Smooth muscle cell (in vitro differentiated cells): ENCODE results near the gene PARD3. TPM values are rescaled to one million over a fixed set of nuclear protein-coding genes. Genes with fewer than 3 reads are reported as not detected.

Experiments used
- DNase-seq: peaks from one replicate; lab custom pipeline; 2025; ENCODE audit not compliant: unreplicated experiment; lab: John Stamatoyannopoulos, UW
- H2AFZ ChIP-seq: fragments of 200-600 bp; sonication (generic); 2 replicates; pipeline ENCODE4 v1.6.0; 2016; ENCODE audit warnings: antibody characterized with exemption, low read depth, mild to moderate bottlenecking
- H3F3A ChIP-seq: fragments of 200-600 bp; sonication (generic); 2 replicates; pipeline ENCODE4 v1.6.0; 2017; ENCODE audit warnings: antibody characterized with exemption, low read depth
- H3K27ac ChIP-seq: fragments of 200-600 bp; sonication (generic); 2 replicates; pipeline ENCODE4 v1.5.1; 2016; ENCODE audit warnings: low read depth, mild to moderate bottlenecking
- H3K27me3 ChIP-seq: fragments of 200-600 bp; sonication (generic); 2 replicates; pipeline ENCODE4 v1.6.1; 2016; ENCODE audit warnings: low read depth, mild to moderate bottlenecking
- H3K36me3 ChIP-seq: fragments of 200-600 bp; sonication (generic); 2 replicates; pipeline ENCODE4 v1.5.1; 2016; ENCODE audit warnings: low read depth
- H3K4me1 ChIP-seq: fragments of 200-600 bp; sonication (generic); 2 replicates; pipeline ENCODE4 v1.5.1; 2016; ENCODE audit warnings: low read depth
- H3K4me2 ChIP-seq: fragments of 200-600 bp; sonication (generic); 2 replicates; pipeline ENCODE4 v1.6.0; 2016; ENCODE audit warnings: mild to moderate bottlenecking
- H3K4me3 ChIP-seq: fragments of 200-600 bp; sonication (generic); 2 replicates; pipeline ENCODE4 v1.5.1; 2016; ENCODE audit warnings: mild to moderate bottlenecking
- H3K79me2 ChIP-seq: fragments of 200-600 bp; sonication (generic); 2 replicates; pipeline ENCODE4 v1.6.0; 2016; ENCODE audit warnings: low read depth, mild to moderate bottlenecking
- H3K9ac ChIP-seq: fragments of 200-600 bp; sonication (generic); 2 replicates; pipeline ENCODE4 v1.6.0; 2016; ENCODE audit warnings: low read depth
- H3K9me3 ChIP-seq: fragments of 200-600 bp; sonication (generic); replicated peaks from 2 replicates; pipeline ENCODE4 v1.5.1; 2016; ENCODE audit warnings: low read depth
- H4K20me1 ChIP-seq: fragments of 200-600 bp; sonication (generic); 2 replicates; pipeline ENCODE4 v1.6.0; 2016; ENCODE audit warnings: low read depth
- WGBS: methylation state at CpG from one replicate; pipeline ENCODE4 v1.1.7; 2016; ENCODE audit warnings: low lambda C conversion rate; 5-methylcytosine and 5-hydroxymethylcytosine counted together
- polyA plus RNA-seq: library from polyadenylated mRNA; unstranded; fragments of >200 nt; fragmentation: Nextera tagmentation; extraction: Ambion mirVana; gene quantifications from 2 replicates; pipeline ENCODE4 v1.2.1, GENCODE V29; 2016
- total RNA-seq: library from RNA; depleted of rRNA; stranded (reverse); fragments of >200 nt; gene quantifications from 2 replicates; pipeline ENCODE4 v1.2.3, GENCODE V29; 2014
- TF ChIP-seq, protein P1 (sequence below): fragments of 200-600 bp; sonication (generic); IDR thresholded peaks from 2 replicates; pipeline ENCODE4 v1.5.1; 2017; ENCODE audit warnings: borderline replicate concordance, mild to moderate bottlenecking, antibody characterized with exemption; ENCODE audit not compliant: insufficient read depth, poor library complexity, severe bottlenecking

PARD3 gene
- total and polyA plus RNA-seq, 2 experiments from 2014 or later, result 17.5 to 26.0 TPM

DNA sequence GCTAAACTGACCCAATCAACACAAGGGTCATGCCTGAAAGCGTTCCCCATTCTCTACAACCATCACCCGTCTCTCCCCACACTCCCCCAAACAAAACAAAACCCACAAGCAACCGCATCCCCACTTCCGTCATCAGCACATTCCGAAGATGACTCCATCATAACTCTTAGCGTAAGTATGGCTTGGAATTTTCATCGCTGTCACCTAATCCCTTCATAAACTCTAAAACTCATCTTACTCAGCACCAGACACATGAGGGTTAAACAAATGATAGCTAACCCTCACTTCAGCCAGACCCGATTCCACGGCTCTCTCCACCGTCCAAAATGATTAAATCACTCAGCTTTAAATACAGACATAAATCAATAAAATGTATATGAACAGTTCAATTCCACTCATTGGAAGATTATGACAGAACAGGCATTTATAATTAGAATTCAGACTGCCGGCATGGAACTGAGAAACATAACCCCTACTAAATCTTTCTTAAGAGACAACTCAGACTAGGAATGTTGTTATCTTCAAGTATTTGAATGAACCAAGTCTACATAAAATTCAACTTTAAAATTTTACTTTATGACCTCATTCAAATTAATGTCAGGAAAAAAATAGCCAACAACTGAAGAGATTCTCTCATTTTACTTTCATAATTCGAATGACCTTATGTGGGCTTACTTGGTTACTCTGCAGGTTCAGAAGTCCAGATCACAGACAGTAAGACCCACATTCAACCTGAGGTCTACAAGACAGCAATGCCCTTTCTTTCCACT is 215.9 kb downstream of the PARD3 start:
- no peak overlapping the region for H3K4me3 ChIP-seq
- H3K4me2 ChIP-seq, result peak overlapping the region; percentile 34
- H3K9ac ChIP-seq, result no peak overlapping the region
- H3K4me1 ChIP-seq, result no peaks in the 10 kb centered on the region
- H4K20me1 ChIP-seq, result peaks cover 12% of the 10 kb centered on the region
- H3K36me3 ChIP-seq, result no peaks in the 10 kb centered on the region
- H3K27me3 ChIP-seq, result no peaks in the 10 kb centered on the region
- no peak for DNase-seq
- WGBS, result 44% methylated on average over 12 of the region's 12 CpGs
- H3K79me2 ChIP-seq, result peaks cover 28% of the 10 kb centered on the region
- H3F3A ChIP-seq, result no peaks in the 10 kb centered on the region
- H3K27ac ChIP-seq, result peak overlapping the region; percentile 18
- no peak overlapping the region for H2AFZ ChIP-seq
- H3K9me3 ChIP-seq, result no peaks in the 10 kb centered on the region
- TF ChIP-seq, protein P1, sequence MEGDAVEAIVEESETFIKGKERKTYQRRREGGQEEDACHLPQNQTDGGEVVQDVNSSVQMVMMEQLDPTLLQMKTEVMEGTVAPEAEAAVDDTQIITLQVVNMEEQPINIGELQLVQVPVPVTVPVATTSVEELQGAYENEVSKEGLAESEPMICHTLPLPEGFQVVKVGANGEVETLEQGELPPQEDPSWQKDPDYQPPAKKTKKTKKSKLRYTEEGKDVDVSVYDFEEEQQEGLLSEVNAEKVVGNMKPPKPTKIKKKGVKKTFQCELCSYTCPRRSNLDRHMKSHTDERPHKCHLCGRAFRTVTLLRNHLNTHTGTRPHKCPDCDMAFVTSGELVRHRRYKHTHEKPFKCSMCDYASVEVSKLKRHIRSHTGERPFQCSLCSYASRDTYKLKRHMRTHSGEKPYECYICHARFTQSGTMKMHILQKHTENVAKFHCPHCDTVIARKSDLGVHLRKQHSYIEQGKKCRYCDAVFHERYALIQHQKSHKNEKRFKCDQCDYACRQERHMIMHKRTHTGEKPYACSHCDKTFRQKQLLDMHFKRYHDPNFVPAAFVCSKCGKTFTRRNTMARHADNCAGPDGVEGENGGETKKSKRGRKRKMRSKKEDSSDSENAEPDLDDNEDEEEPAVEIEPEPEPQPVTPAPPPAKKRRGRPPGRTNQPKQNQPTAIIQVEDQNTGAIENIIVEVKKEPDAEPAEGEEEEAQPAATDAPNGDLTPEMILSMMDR, result no peak

DNA sequence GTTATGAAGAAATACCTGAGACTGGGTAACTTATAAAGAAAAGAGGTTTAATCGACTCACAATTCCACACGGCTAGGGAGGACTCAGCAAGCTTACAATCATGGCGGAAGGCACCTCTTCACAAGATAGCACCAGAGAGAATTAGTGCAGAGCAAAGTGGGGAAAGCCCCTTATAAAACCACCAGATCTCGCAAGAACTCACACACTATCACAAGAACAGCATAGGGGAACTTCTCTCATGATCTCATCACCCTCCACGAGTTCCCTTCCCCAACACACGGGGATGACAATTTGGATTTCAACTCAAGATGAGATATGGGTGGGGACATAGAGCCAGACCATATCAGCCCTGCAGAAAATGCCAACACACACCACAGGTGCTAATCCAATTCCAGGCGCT is 218.7 kb downstream of the PARD3 start:
- no peaks in the 10 kb centered on the region for H3K27me3 ChIP-seq
- no peaks in the 10 kb centered on the region for H3K9me3 ChIP-seq
- H3K79me2 ChIP-seq, result peaks cover 41% of the 10 kb centered on the region
- WGBS, result 89% methylated on average over 7 of the region's 7 CpGs
- H3K4me2 ChIP-seq, result no peak overlapping the region
- H3K36me3 ChIP-seq, result no peaks in the 10 kb centered on the region
- no peak overlapping the region for H3K4me3 ChIP-seq
- no peak for DNase-seq
- no peaks in the 10 kb centered on the region for H3K4me1 ChIP-seq
- TF ChIP-seq, protein P1, result no peak
- H3F3A ChIP-seq, result no peaks in the 10 kb centered on the region
- no peak overlapping the region for H2AFZ ChIP-seq
- no peak overlapping the region for H3K9ac ChIP-seq
- H4K20me1 ChIP-seq, result no peaks in the 10 kb centered on the region
- no peak overlapping the region for H3K27ac ChIP-seq

DNA sequence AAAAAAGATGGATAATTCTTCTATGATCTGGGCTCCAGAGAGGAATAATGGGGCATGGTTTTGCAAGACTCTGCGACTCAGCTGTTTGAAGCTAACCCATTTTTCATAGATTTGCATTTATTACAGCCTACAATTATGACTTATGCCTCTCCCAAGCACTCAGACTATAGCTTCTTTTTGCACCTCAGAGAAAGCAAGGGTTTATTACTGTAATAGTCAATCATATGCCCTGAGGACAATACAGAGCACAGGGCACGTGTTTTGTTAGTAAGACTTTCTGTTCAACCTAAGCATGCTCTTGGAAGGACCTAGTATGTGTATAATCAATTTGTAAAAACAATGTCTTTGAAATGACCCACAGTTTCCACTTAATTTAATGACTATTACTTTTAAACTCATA is 221.2 kb downstream of the PARD3 start:
- H2AFZ ChIP-seq, result no peak overlapping the region
- WGBS, result 89% methylated on average over 2 of the region's 2 CpGs

More for the DNA sequence above, 221.2 kb downstream of the PARD3 start:
- Histone ChIP-seq H4K20me1 (no peaks in the 10 kb centered on the region), H3F3A (no peaks in the 10 kb centered on the region), H3K27ac (no peak overlapping the region), H3K36me3 (no peaks in the 10 kb centered on the region), H3K9me3 (no peaks in the 10 kb centered on the region), H3K79me2 (peaks cover 41% of the 10 kb centered on the region), H3K4me2 (no peak overlapping the region), H3K27me3 (no peaks in the 10 kb centered on the region), H3K9ac (no peak overlapping the region), H3K4me1 (no peaks in the 10 kb centered on the region), H3K4me3 (no peak overlapping the region)
- DNase-seq, result no peak
- TF ChIP-seq, protein P1, result no peak
